Prostate gland (tissue), 2 donors: ENCODE results near the gene LRRC8E.

Experiments
- POLR2A ChIP-seq: fragments of 450-650 bp; IDR thresholded peaks from one replicate; pipeline ENCODE4 v1.6.1; 2016; ENCODE audit warnings: antibody characterized with exemption, mild to moderate bottlenecking
- POLR2AphosphoS5 ChIP-seq: sonication (generic); formaldehyde crosslinking; IDR thresholded peaks from one replicate; pipeline ENCODE4 v1.6.1; 2017; ENCODE audit warnings: antibody characterized with exemption
- TF ChIP-seq, protein P1 (sequence below), 4 experiments: fragments of 200-600 bp in 2 of 4; fragments of 450-650 bp in 2 of 4; sonication (generic) in 2 of 4; IDR thresholded peaks; 1 replicate in 3 of 4; 2 replicates in 1 of 4; pipeline ENCODE4 v1.5.1; 2016 to 2019; ENCODE audit warnings: antibody characterized with exemption in 4 of 4, mild to moderate bottlenecking in 2 of 4, moderate library complexity in 2 of 4

DNA sequence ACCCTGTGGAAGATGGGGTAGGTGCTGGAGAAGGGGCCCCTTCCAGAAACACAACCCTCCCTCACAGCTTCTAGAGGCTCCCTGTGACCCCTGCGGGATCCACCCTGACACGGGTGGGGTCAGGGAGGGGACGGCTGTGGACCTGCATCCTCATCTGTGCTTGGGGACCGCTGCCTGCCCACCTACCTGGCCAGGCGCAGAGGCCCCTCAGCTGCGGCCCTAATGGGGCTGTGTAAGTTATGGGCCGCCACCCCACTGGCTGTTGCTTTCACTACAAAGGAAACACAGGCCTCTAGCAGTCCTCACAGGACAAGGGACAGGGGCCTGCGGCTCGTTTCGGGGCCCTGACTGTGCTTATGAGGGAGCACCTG is 44.6 kb downstream of the LRRC8E start:
- TF ChIP-seq, protein P1, sequence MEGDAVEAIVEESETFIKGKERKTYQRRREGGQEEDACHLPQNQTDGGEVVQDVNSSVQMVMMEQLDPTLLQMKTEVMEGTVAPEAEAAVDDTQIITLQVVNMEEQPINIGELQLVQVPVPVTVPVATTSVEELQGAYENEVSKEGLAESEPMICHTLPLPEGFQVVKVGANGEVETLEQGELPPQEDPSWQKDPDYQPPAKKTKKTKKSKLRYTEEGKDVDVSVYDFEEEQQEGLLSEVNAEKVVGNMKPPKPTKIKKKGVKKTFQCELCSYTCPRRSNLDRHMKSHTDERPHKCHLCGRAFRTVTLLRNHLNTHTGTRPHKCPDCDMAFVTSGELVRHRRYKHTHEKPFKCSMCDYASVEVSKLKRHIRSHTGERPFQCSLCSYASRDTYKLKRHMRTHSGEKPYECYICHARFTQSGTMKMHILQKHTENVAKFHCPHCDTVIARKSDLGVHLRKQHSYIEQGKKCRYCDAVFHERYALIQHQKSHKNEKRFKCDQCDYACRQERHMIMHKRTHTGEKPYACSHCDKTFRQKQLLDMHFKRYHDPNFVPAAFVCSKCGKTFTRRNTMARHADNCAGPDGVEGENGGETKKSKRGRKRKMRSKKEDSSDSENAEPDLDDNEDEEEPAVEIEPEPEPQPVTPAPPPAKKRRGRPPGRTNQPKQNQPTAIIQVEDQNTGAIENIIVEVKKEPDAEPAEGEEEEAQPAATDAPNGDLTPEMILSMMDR (IDR thresholded peaks at IDR 0.05): no peak
- TF ChIP-seq POLR2AphosphoS5: no peak
- TF ChIP-seq POLR2A: no peak
